ENCODE data around the gene VTI1A. TPM values are rescaled to one million over a fixed set of nuclear protein-coding genes. Genes with fewer than 3 reads are reported as not detected.

VTI1A gene
- total RNA-seq, 2 donors from 2014 or later, result 58.8 to 65.0 TPM

Other genes with a start within 250 kb of the VTI1A start
- gene TECTB, start 163.8 kb upstream of the VTI1A start, total RNA-seq, result not detected
- gene ACSL5, start 73.1 kb upstream of the VTI1A start, total RNA-seq, result 10 to 100 TPM; 35.4 to 44.2 TPM
- 10 to 100 TPM; 32.4 to 36.2 TPM for gene ZDHHC6, start 301 bp upstream of the VTI1A start, total RNA-seq